ENCODE results near the gene WNK2.

Gene WNK2

GRCh38 chr9:93287189-93287552 is 103.2 kb downstream of the WNK2 start:
- no peak for TF ChIP-seq CTCF (IDR thresholded peaks at IDR 0.05; ENCODE audit: low read depth, low read length, missing control alignments)
- no peak overlapping the region for H3K4me3 ChIP-seq (ENCODE audit: low read depth, low read length)
- DNase-seq (ENCODE audit: low read depth) = no peak

- no peak overlapping the region for H3K4me3 ChIP-seq (ENCODE audit: low read depth, low read length)
- no peak for DNase-seq (ENCODE audit: low read depth)
- no peak for TF ChIP-seq CTCF (IDR thresholded peaks at IDR 0.05; ENCODE audit: low read depth, low read length, missing control alignments)
These were observed 103.7 kb downstream of the WNK2 start for GRCh38 chr9:93287593-93287992.

GRCh38 chr9:93288341-93288740 is 104.4 kb downstream of the WNK2 start:
- DNase-seq (ENCODE audit: low read depth) = no peak
- no peak for TF ChIP-seq CTCF (IDR thresholded peaks at IDR 0.05; ENCODE audit: low read depth, low read length, missing control alignments)
- H3K4me3 ChIP-seq (ENCODE audit: low read depth, low read length) = no peak overlapping the region

- DNase-seq (ENCODE audit: low read depth) = no peak
- H3K4me3 ChIP-seq (ENCODE audit: low read depth, low read length) = no peak overlapping the region
- no peak for TF ChIP-seq CTCF (IDR thresholded peaks at IDR 0.05; ENCODE audit: low read depth, low read length, missing control alignments)
These were observed 105.2 kb downstream of the WNK2 start for GRCh38 chr9:93288891-93289883.

- peak; percentile 6 for TF ChIP-seq CTCF (IDR thresholded peaks at IDR 0.05; ENCODE audit: low read depth, low read length, missing control alignments)
These were observed 106.8 kb downstream of the WNK2 start for GRCh38 chr9:93290495-93291434.

GRCh38 chr9:93291536-93292287 is 107.8 kb downstream of the WNK2 start:
- no peak for TF ChIP-seq CTCF (IDR thresholded peaks at IDR 0.05; ENCODE audit: low read depth, low read length, missing control alignments)
- no peak overlapping the region for H3K4me3 ChIP-seq (ENCODE audit: low read depth, low read length)
- DNase-seq (ENCODE audit: low read depth) = no peak

More at GRCh38 chr9:93290495-93291434, 106.8 kb downstream of the WNK2 start:
- no peak for DNase-seq (ENCODE audit: low read depth)
- no peak overlapping the region for H3K4me3 ChIP-seq (ENCODE audit: low read depth, low read length)

All from GM12864 (cell line).